ENCODE data around the gene TMEM271. TPM values are rescaled to one million over a fixed set of nuclear protein-coding genes. Genes with fewer than 3 reads are reported as not detected.

Gene TMEM271
- polyA plus RNA-seq, 1 donor from 2014 or later: 16.0 TPM

DNA sequence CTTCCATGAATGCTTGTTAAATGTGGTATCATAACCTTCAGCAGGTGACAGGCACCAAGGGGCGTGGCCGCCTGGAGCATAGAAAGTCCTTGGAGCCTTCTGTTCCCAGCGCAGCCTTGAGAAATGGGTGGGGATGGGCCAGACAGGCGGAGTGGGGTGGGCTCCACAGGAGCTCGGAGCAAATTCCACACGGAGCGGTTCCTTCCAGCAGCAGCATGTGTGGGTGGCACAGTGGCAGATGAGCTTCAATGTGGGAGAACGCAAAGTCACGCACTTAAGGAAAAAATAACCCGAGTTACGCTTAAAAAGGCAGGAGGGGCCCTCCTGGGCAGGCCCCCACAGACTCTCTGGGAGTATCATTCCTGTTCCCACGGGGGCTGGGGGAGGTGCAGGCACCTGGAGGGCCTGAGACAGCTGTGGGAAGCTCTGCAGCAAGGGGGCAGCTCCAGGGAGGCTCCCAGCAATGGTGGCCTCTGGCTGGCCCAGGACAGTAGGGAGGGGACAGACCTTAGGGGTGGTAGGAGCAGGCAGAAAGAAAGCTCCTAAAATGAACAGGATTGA, 15.3 kb downstream of the TMEM271 start:
- no peak overlapping the region for H3K4me3 ChIP-seq (ENCODE audit: low read length)
- no peaks in the 10 kb centered on the region for H3K9me3 ChIP-seq (ENCODE audit: low read length)
- H3K4me2 ChIP-seq (ENCODE audit: low read length): no peak overlapping the region
- H3K79me2 ChIP-seq (replicated peaks; ENCODE audit: insufficient read depth, low read length): no peaks in the 10 kb centered on the region
- H3K9me2 ChIP-seq (ENCODE audit: insufficient read depth, low read length): no peaks in the 10 kb centered on the region
- no peak overlapping the region for H2AFZ ChIP-seq (ENCODE audit: low read depth, low read length)
- H3F3A ChIP-seq (ENCODE audit: insufficient read depth, low read length, poor library complexity, severe bottlenecking): no peaks in the 10 kb centered on the region
- no peaks in the 10 kb centered on the region for H3K36me3 ChIP-seq (ENCODE audit: insufficient read depth, low read length)
- H3K27me3 ChIP-seq (ENCODE audit: insufficient read depth, low read depth, low read length): no peaks in the 10 kb centered on the region
- TF ChIP-seq TAF1 (IDR thresholded peaks at IDR 0.05; ENCODE audit: low read depth) (no peak), EP300 (conservative IDR thresholded peaks at IDR 0.05; ENCODE audit: poor library complexity, severe bottlenecking) (no peak), RAD21 (conservative IDR thresholded peaks at IDR 0.05) (no peak), EZH2 (IDR thresholded peaks at IDR 0.05; ENCODE audit: borderline replicate concordance, insufficient read depth, low read length, poor library complexity, severe bottlenecking) (no peak), CTCF (IDR thresholded peaks at IDR 0.05; ENCODE audit: poor library complexity, severe bottlenecking) (no peak), POLR2AphosphoS5 (IDR thresholded peaks at IDR 0.05) (no peak), REST (IDR thresholded peaks at IDR 0.05; ENCODE audit: borderline replicate concordance) (no peak), MXI1 (conservative IDR thresholded peaks at IDR 0.05; ENCODE audit: poor library complexity, severe bottlenecking) (no peak), SMC3 (conservative IDR thresholded peaks at IDR 0.05; ENCODE audit: poor library complexity) (no peak)
- no peak overlapping the region for H3K9ac ChIP-seq (ENCODE audit: low read length)
- no peaks in the 10 kb centered on the region for H4K20me1 ChIP-seq (ENCODE audit: insufficient read depth)
- H3K27ac ChIP-seq (ENCODE audit: low read length): no peak overlapping the region

GRCh38 chr4:560061-560460, 16.0 kb downstream of the TMEM271 start:
- Histone ChIP-seq H3K9me3 (ENCODE audit: low read length) (no peaks in the 10 kb centered on the region), H3K27ac (ENCODE audit: low read length) (no peak overlapping the region), H4K20me1 (ENCODE audit: insufficient read depth) (no peaks in the 10 kb centered on the region), H3K9ac (ENCODE audit: low read length) (no peak overlapping the region), H3K36me3 (ENCODE audit: insufficient read depth, low read length) (no peaks in the 10 kb centered on the region), H2AFZ (ENCODE audit: low read depth, low read length) (no peak overlapping the region), H3K4me2 (ENCODE audit: low read length) (no peak overlapping the region), H3K4me3 (ENCODE audit: low read length) (no peak overlapping the region), H3F3A (ENCODE audit: insufficient read depth, low read length, poor library complexity, severe bottlenecking) (no peaks in the 10 kb centered on the region), H3K79me2 (replicated peaks; ENCODE audit: insufficient read depth, low read length) (no peaks in the 10 kb centered on the region), H3K27me3 (ENCODE audit: insufficient read depth, low read depth, low read length) (no peaks in the 10 kb centered on the region), H3K9me2 (ENCODE audit: insufficient read depth, low read length) (no peaks in the 10 kb centered on the region)
- TF ChIP-seq POLR2AphosphoS5 (IDR thresholded peaks at IDR 0.05): no peak
- TF ChIP-seq EP300 (conservative IDR thresholded peaks at IDR 0.05; ENCODE audit: poor library complexity, severe bottlenecking): no peak
- TF ChIP-seq REST (IDR thresholded peaks at IDR 0.05; ENCODE audit: borderline replicate concordance): no peak
- TF ChIP-seq SMC3 (conservative IDR thresholded peaks at IDR 0.05; ENCODE audit: poor library complexity): no peak
- TF ChIP-seq MXI1 (conservative IDR thresholded peaks at IDR 0.05; ENCODE audit: poor library complexity, severe bottlenecking): no peak
- no peak for TF ChIP-seq CTCF (IDR thresholded peaks at IDR 0.05; ENCODE audit: poor library complexity, severe bottlenecking)
- no peak for TF ChIP-seq RAD21 (conservative IDR thresholded peaks at IDR 0.05)
- TF ChIP-seq EZH2 (IDR thresholded peaks at IDR 0.05; ENCODE audit: borderline replicate concordance, insufficient read depth, low read length, poor library complexity, severe bottlenecking): no peak
- no peak for TF ChIP-seq TAF1 (IDR thresholded peaks at IDR 0.05; ENCODE audit: low read depth)

Data from neural cell (in vitro differentiated cells).